KMS-11 (cell line): ENCODE results near the gene RIPOR1.

Experiments
- H2AFZ ChIP-seq: fragments of 200-600 bp; sonication (generic); 2 replicates; pipeline ENCODE4 v1.6.1; 2016; ENCODE audit warnings: antibody characterized with exemption, mixed run types, low read depth
- H3K27ac ChIP-seq: fragments of 200-600 bp; sonication (generic); 2 replicates; pipeline ENCODE4 v1.6.1; 2016; ENCODE audit warnings: mild to moderate bottlenecking, mixed run types
- H3K27me3 ChIP-seq: fragments of 200-600 bp; sonication (generic); 2 replicates; pipeline ENCODE4 v1.6.1; 2017; ENCODE audit warnings: mild to moderate bottlenecking, low read depth, mixed run types, moderate library complexity; ENCODE audit not compliant: insufficient read depth
- H3K36me3 ChIP-seq: fragments of 200-600 bp; sonication (generic); 2 replicates; pipeline ENCODE4 v1.6.1; 2017; ENCODE audit warnings: mild to moderate bottlenecking, mixed run types; ENCODE audit not compliant: insufficient read depth
- H3K4me1 ChIP-seq: fragments of 200-600 bp; sonication (generic); 2 replicates; pipeline ENCODE4 v1.6.1; 2016; ENCODE audit warnings: mild to moderate bottlenecking, low read depth, mixed run types; ENCODE audit not compliant: poor library complexity, severe bottlenecking
- H3K4me2 ChIP-seq: fragments of 200-600 bp; sonication (generic); 2 replicates; pipeline ENCODE4 v1.7.0; 2016; ENCODE audit warnings: mild to moderate bottlenecking, mixed run types
- H3K4me3 ChIP-seq: fragments of 200-600 bp; sonication (generic); IDR thresholded peaks from 2 replicates; pipeline ENCODE4 v1.6.1; 2017; ENCODE audit warnings: low read depth, low read length, mixed read lengths; ENCODE audit not compliant: insufficient read depth
- H3K79me2 ChIP-seq: fragments of 200-600 bp; sonication (generic); 2 replicates; pipeline ENCODE4 v1.6.1; 2016; ENCODE audit warnings: low read depth, mixed run types; ENCODE audit not compliant: insufficient read depth
- H3K9ac ChIP-seq: fragments of 200-600 bp; sonication (generic); 2 replicates; pipeline ENCODE4 v1.6.1; 2016; ENCODE audit warnings: mild to moderate bottlenecking, mixed run types
- H4K20me1 ChIP-seq: fragments of 200-600 bp; sonication (generic); 2 replicates; pipeline ENCODE4 v1.6.1; 2016; ENCODE audit warnings: mild to moderate bottlenecking, mixed run types; ENCODE audit not compliant: insufficient read depth
- TF ChIP-seq, protein P1 (sequence below): fragments of 200-600 bp; sonication (generic); conservative IDR thresholded peaks from 2 replicates; pipeline ENCODE4 v1.6.1; 2017; ENCODE audit warnings: low read depth, mild to moderate bottlenecking, antibody characterized with exemption, low read length, moderate library complexity, mixed read lengths

The RIPOR1 gene

DNA sequence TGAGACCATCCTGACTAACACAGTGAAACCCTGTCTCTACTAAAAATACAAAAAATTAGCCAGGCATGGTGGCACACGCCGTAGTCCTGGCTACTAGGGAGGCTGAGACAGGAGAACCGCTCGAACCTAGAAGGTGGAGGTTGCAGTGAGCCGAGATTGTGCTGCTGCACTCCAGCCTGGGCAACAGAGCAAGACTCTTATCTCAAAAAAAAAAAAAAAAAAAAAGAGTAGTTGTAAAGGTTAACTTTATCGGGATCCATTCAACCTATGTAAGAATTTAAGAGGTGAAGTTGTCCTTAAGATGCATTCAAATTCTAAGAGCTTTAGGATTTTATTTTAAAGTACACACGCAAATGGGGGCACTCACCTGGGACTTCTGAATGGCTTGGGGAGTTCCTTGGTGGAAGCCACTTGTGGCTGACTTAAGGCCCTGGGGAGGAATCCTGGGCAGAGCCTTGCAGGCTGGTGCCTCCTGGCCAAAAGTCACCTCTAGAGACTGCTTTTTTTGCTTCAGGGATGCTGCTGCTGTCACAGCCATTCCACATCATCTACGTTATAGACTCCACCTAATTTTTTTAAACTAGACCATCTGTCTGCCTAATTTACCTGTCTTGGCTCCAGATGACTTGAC, 37.0 kb downstream of the RIPOR1 start:
- H3K79me2 ChIP-seq, result peaks cover 72% of the 10 kb centered on the region
- H4K20me1 ChIP-seq, result peaks cover 5% of the 10 kb centered on the region; the same call in 1 of the 2 replicates
- H3K4me2 ChIP-seq, result peak overlapping the region; percentile 99; the same call in 1 of the 2 replicates
- H3K36me3 ChIP-seq, result no peaks in the 10 kb centered on the region
- no peak overlapping the region for H3K27ac ChIP-seq
- no peaks in the 10 kb centered on the region for H3K27me3 ChIP-seq
- peaks cover 30% of the 10 kb centered on the region for H3K4me1 ChIP-seq
- H3K9ac ChIP-seq, result no peak overlapping the region
- H3K4me3 ChIP-seq, result no peak overlapping the region
- H2AFZ ChIP-seq, result no peak overlapping the region
- TF ChIP-seq, protein P1, sequence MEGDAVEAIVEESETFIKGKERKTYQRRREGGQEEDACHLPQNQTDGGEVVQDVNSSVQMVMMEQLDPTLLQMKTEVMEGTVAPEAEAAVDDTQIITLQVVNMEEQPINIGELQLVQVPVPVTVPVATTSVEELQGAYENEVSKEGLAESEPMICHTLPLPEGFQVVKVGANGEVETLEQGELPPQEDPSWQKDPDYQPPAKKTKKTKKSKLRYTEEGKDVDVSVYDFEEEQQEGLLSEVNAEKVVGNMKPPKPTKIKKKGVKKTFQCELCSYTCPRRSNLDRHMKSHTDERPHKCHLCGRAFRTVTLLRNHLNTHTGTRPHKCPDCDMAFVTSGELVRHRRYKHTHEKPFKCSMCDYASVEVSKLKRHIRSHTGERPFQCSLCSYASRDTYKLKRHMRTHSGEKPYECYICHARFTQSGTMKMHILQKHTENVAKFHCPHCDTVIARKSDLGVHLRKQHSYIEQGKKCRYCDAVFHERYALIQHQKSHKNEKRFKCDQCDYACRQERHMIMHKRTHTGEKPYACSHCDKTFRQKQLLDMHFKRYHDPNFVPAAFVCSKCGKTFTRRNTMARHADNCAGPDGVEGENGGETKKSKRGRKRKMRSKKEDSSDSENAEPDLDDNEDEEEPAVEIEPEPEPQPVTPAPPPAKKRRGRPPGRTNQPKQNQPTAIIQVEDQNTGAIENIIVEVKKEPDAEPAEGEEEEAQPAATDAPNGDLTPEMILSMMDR, result no peak

DNA sequence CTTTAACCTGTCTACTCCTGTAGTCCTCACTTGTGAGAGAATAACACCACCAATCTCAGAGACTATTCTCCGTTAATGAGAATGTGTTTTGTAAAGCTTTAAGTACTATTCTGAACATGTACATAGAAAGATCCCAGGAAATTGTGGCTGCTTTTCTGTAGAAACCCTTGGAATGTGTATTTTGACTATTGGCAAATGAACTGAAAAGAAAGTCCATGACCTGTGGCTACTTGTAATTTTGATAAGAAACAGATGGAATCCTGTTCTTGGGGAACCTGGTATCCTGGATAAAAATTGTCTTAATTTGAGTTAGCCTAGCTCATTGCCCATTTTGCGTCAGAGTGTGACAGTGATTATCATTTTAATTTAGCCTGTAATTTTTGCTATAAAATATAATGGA, 42.8 kb downstream of the RIPOR1 start:
- no peaks in the 10 kb centered on the region for H3K27me3 ChIP-seq
- H4K20me1 ChIP-seq, result peaks cover 5% of the 10 kb centered on the region; the same call in 1 of the 2 replicates
- no peak overlapping the region for H3K4me2 ChIP-seq
- H2AFZ ChIP-seq, result no peak overlapping the region
- H3K4me3 ChIP-seq, result no peak overlapping the region
- H3K9ac ChIP-seq, result no peak overlapping the region
- TF ChIP-seq, protein P1, result no peak
- H3K27ac ChIP-seq, result no peak overlapping the region
- peaks cover 6% of the 10 kb centered on the region for H3K4me1 ChIP-seq
- H3K36me3 ChIP-seq, result 0 out of 2 replicates have a peak, but pooled peaks cover 2% of the 10 kb centered on the region
- peaks cover 90% of the 10 kb centered on the region for H3K79me2 ChIP-seq

DNA sequence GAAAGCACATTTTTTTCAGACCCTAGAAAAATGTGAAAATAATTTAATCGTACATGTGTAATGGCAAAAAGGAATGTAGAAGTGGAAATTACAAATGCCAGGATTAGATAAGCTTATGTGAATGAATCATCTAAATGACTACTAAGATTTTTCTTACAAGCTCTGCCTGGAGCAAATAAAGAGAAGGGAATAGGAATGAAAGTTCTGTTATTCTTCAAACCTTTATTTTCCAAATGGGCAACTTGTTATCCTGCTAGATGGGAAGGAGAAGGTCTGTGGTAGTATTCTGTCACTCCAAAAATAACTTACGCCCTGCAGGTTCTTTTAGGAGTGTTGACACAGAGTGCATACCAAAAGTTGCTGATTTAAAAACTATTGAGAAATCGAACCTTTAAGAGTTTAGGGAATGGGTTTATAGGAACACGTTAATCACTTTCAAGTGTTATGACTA, 43.4 kb downstream of the RIPOR1 start:
- Histone ChIP-seq H3K4me3 (no peak overlapping the region), H2AFZ (no peak overlapping the region), H3K9ac (no peak overlapping the region), H3K36me3 (0 out of 2 replicates have a peak, but pooled peaks cover 2% of the 10 kb centered on the region), H4K20me1 (peaks cover 4% of the 10 kb centered on the region; the same call in 1 of the 2 replicates), H3K27ac (no peak overlapping the region), H3K79me2 (peaks cover 90% of the 10 kb centered on the region), H3K4me1 (peaks cover 6% of the 10 kb centered on the region), H3K4me2 (no peak overlapping the region), H3K27me3 (no peaks in the 10 kb centered on the region)
- TF ChIP-seq, protein P1, result no peak

DNA sequence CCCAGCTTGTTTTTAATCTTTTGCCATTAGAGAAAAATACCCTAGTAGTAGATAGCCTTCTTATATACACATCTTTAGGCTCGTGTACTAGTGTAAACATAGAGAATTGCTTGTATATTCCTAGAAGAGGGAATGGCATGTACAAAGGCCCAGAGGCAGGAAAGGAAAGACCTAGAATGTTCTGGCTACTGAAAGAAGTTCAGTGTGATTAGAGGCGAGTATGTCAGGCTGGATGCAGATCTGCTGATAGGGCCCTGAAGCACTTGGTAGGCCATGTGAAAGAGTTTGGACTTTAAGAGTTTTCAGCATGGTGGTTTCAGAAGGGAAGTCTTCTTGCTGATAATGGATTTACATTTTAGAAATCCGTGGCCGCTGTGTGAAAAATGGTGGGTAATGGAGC, 51.1 kb downstream of the RIPOR1 start:
- H3K4me1 ChIP-seq, result no peaks in the 10 kb centered on the region
- H3K27me3 ChIP-seq, result no peaks in the 10 kb centered on the region
- no peak overlapping the region for H3K4me3 ChIP-seq
- H3K4me2 ChIP-seq, result no peak overlapping the region
- 0 out of 2 replicates have a peak, but pooled peaks cover 1% of the 10 kb centered on the region for H3K36me3 ChIP-seq
- H3K27ac ChIP-seq, result no peak overlapping the region
- H3K79me2 ChIP-seq, result peaks cover 75% of the 10 kb centered on the region
- no peaks in the 10 kb centered on the region; the same call in 1 of the 2 replicates for H4K20me1 ChIP-seq
- TF ChIP-seq, protein P1, result no peak
- H2AFZ ChIP-seq, result no peak overlapping the region
- H3K9ac ChIP-seq, result no peak overlapping the region
